Muscle of arm (tissue), 14 donors: ENCODE data around the gene FAM53B. TPM values are rescaled to one million over a fixed set of nuclear protein-coding genes. Genes with fewer than 3 reads are reported as not detected.
"Not testable (repeated sequence)": the region's sequence is repeated elsewhere in the genome, so short reads cannot be mapped to it uniquely, and the experiment has no call there.

Source experiments
- DNase-seq: peaks from one replicate; pipeline ENCODE4 v3.0.0-alpha.2; 2013
- long read RNA-seq, 11 donors: transcript quantifications; one replicate each; lab custom pipeline, GENCODE V29; 2026
- polyA plus RNA-seq, 12 donors: library from polyadenylated mRNA; unstranded; fragments of 120-200 nt; gene quantifications; one replicate each; pipeline ENCODE4 v1.2.1, GENCODE V29; 2013; ENCODE audit not compliant: insufficient read length in 12 of 12

The FAM53B gene, protein sequence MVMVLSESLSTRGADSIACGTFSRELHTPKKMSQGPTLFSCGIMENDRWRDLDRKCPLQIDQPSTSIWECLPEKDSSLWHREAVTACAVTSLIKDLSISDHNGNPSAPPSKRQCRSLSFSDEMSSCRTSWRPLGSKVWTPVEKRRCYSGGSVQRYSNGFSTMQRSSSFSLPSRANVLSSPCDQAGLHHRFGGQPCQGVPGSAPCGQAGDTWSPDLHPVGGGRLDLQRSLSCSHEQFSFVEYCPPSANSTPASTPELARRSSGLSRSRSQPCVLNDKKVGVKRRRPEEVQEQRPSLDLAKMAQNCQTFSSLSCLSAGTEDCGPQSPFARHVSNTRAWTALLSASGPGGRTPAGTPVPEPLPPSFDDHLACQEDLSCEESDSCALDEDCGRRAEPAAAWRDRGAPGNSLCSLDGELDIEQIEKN
- 10 to 100 TPM in 11 of 12 donors, not detected in 1; 18.3 to 30.3 (median 21.7) TPM for polyA plus RNA-seq
- long read RNA-seq, donor 1, full-length matches to known transcripts: 2 of 12 reads
- long read RNA-seq, donor 1, partial matches to known transcripts: 10 of 12 reads
- long read RNA-seq, donor 1, other reads (novel, unspliced or antisense): 0 of 12 reads
- long read RNA-seq, donor 2, full-length matches to known transcripts: 1 of 1 reads
- long read RNA-seq, donor 2, partial matches to known transcripts: 0 of 1 reads
- long read RNA-seq, donor 2, other reads (novel, unspliced or antisense): 0 of 1 reads
- long read RNA-seq, donor 3, full-length matches to known transcripts: 2 of 2 reads
- long read RNA-seq, donor 3, partial matches to known transcripts: 0 of 2 reads
- long read RNA-seq, donor 3, other reads (novel, unspliced or antisense): 0 of 2 reads
- long read RNA-seq, donor 4, full-length matches to known transcripts: 1 of 1 reads
- long read RNA-seq, donor 4, partial matches to known transcripts: 0 of 1 reads
- long read RNA-seq, donor 4, other reads (novel, unspliced or antisense): 0 of 1 reads
- long read RNA-seq, donor 5: 0 reads
- long read RNA-seq, donor 6, full-length matches to known transcripts: 1 of 1 reads
- long read RNA-seq, donor 6, partial matches to known transcripts: 0 of 1 reads
- long read RNA-seq, donor 6, other reads (novel, unspliced or antisense): 0 of 1 reads
- long read RNA-seq, donor 7: 0 reads
- long read RNA-seq, donor 8, full-length matches to known transcripts: 5 of 5 reads
- long read RNA-seq, donor 8, partial matches to known transcripts: 0 of 5 reads
- long read RNA-seq, donor 8, other reads (novel, unspliced or antisense): 0 of 5 reads
- long read RNA-seq, donor 9, full-length matches to known transcripts: 2 of 2 reads
- long read RNA-seq, donor 9, partial matches to known transcripts: 0 of 2 reads
- long read RNA-seq, donor 9, other reads (novel, unspliced or antisense): 0 of 2 reads
- long read RNA-seq, donor 10, full-length matches to known transcripts: 4 of 4 reads
- long read RNA-seq, donor 10, partial matches to known transcripts: 0 of 4 reads
- long read RNA-seq, donor 10, other reads (novel, unspliced or antisense): 0 of 4 reads
- long read RNA-seq, donor 11, full-length matches to known transcripts: 3 of 3 reads
- long read RNA-seq, donor 11, partial matches to known transcripts: 0 of 3 reads
- long read RNA-seq, donor 11, other reads (novel, unspliced or antisense): 0 of 3 reads

DNA sequence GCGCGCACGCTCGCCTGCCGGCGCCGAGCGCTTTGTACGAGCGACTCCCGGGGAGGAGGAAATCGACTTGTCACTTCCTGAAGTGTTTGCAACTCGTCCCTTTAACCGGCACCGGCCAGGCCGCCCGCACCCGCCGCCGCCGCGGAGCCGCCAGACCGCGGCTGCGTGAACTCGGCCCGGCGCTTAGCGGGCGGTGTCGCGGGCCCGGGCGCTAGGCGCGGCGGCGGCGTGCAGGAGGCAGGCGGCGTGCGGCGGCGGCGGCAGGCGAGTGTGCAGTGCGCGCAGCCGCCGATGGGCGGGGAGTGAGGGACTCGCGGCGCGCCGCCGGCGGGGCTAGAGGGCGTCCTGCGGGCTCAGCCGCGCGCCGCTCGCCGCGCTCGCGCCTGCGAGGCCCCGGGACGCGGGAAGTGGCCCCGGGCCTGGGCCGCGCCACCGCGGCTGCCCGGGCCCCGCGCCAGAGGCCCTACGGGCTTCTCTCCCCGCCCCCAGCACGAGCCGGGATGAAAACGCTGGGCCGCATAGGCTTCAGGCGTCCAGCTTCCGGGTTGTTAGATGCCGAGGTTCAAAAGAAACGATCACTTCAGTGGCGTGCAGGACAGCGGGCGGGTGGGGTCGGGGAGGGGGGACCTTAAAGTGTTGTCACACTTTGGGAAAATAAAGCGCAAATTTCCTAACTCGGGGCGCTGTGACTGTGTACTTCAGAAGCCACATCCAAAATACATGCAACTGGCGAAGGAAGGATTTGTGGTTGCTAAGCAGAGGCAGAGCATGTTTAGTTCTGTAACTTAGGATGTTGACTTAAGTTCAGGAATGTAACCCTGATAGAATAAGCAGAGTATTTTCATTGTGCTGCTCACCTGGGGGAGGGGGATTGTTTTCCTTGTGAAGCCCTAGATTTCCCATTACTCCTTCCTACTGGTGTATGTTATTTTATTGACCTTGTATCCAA, at the start of gene FAM53B:
TSS of gene FAM53B (minus strand) at position 277 of the 949 bp plus-strand sequence. CDS start 37,665 bp downstream, outside the sequence.
- no peak for DNase-seq

DNA sequence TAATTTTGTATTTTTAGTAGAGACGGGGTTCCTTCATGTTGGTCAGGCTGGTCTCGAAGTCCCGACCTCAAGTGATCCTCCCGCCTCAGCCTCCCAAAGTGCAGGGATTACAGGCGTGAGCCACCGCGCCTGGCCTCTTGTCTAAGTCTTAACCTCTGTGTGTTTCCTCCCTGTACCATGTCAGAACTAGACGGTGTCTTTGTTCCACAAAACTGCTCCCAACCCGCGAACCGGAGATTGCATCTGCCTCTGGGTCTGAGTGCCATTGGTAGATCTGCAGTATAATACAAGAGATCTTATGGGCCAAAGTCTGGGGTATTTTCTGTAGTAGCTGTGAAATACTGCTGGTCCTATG, 48.8 kb upstream of the FAM53B start:
- DNase-seq: no peak

DNA sequence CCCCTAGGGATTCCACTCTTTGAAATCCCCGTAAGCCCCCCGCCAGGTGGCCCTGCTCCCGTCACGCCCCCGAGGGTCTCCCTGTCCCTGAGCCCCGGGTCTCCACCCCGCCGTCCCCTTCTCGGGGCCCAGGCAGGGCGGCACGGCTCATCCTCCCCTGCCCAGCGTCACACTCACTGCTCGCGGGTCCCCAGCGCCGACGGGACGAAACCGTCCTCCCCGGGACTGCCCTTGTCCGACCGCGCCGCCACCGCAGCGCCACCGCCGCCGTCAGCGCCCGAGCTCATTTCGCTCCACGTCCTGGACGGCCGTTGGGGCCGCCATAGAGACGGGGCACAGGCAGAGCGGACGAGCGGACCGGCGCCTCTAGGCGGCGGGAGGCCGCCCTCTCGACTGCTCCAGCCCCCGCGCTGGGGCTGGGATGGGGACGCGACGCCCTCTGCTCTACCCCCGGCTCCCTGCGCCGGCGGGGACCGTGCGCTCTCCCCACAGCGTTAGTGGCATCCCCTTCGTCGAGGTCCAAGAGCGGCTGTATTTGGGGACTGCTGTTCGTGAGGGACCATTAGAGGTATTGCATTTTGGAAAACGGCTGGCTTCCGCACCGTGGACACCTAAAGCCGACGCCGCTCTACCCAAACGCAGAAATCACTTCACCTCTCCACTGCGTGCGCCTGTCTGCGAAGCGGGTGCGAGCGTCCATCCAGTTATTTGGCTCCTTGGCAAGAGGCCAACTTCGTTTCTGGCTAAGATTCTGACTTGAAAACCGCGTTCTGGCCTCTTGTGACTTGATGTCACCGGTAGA, 47.6 kb upstream of the FAM53B start, which contains the start of gene EEF1AKMT2:
TSS of gene EEF1AKMT2 (minus strand) at position 341 of the 802 bp plus-strand sequence. CDS start at position 287, 54 bp downstream.
- peak; percentile 92 for DNase-seq

DNA sequence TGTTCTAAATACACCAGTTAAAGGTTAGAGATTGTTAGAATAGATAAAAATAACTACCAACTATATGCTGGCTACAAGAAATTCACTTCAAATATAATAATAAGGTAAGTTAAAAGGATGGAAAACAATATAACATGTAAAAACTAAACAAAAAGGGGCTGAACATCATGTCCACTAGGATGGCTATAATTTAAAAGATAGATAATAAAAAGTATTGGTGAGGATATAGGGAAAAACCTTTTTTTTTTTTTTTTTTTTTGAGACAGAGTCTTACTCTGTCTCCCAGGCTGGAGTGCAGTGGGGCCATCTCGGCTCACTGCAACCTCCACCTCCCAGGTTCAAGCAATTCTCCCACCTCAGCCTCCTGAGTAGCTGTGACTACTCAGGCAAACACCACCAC, 38.7 kb upstream of the FAM53B start:
- not testable (repeated sequence) for DNase-seq

DNA sequence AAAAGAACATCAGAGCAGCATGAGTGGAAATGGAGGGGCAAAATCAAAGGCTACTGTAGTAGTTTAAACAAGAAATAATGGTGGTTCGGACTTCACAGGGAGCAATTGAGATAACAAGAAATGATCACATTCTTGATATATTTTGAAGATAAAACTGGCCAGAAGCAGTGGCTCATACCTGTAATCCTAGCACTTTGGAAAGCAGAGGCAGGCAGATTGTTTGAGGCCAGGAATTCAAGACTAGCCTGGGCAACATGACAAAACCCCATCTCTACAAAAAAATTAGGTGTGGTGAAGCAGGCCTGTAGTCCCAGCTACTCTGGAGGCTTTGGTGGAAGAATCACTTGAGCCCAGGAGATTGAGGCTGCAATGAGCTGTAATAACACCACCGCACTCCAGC, 24.6 kb upstream of the FAM53B start:
- DNase-seq: no peak

DNA sequence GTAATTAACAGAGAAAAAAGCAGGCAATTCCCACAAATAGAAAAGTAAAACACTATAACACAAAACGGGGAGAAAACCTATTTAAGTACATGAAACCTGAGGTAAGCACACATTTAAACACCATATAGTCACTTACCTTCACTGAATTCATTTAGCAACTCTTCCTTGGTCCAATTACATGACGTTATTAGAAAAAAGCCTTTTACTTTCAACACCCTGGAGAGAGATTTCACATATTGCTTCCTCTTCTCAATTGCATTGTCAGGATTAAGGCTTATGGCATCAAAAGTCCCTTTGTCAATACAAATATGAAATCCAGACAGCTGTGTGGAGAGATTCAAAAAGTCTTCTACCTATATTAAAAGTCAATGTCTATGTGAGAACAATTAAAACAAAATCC, 21.1 kb upstream of the FAM53B start:
- no peak for DNase-seq

DNA sequence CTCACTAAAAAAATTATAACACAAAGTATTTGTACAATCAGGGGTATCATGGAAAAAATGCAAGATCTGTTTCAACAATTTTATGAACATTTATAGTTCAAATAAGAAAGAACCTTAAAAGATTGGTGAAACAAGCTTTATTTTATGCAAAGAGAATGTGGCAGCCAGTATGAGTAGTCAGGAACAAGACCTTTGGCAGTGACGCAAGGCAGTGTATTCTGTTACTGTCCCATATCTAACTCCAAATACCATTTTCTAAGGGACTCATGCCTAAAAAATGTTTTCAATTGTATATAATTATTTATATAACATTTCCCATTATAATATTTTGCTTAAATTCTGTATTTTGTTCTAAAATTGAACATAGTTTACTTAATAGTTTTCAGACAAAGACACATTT, 19.1 kb upstream of the FAM53B start:
- no peak for DNase-seq

DNA sequence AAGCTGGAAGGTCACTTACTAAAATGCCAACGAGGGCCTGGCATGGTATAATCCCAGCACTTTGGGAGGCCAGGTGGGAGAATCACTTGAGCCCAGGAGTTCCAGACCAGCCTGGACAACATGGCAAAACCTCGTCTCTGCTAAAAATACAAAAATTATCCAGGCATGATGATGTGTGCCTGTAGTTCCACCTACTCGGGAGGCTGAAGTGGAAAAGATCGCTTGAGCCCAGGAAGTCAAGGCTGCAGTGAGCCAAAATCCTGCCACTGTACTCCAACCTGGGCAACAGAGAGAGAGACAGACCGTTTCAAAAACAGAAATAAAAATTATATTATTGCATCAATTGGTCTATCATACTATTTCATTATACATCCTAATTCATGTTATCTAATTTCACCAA, 18.1 kb upstream of the FAM53B start:
- DNase-seq: no peak

DNA sequence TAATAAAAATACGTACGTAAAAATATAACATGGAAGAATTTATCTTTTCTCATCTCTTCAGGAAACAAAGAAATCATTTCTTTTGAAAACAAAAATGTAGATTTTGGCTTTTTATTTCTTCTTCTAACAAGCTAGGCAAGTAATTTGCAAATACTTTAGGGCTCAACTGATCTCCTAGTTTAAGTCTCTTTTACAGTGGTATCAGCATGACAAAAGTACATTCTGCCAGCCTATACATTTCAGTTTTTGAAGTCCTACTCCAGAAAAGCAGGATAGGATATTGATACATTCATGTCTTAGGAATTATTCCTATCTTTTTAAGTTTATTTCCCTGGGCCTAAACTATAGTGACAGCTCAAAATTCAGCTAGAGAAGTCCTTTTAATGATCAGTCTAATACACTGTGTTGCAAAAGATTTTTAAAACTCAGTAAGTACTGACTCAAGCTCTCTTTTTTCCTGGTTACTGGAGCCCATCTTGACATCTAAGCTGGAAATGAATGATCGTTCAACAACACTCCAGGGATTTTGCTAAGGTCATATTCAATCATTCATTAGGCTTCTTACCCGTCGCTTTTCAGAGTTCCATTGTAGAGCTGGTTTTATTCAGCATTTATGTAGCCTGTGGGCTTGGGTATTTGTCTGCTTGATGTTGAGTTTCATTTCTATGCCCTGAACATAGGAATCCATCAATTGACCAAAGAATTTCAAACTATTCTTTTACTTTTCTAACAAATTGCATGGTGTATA, 12.2 kb upstream of the FAM53B start:
- no peak for DNase-seq

DNA sequence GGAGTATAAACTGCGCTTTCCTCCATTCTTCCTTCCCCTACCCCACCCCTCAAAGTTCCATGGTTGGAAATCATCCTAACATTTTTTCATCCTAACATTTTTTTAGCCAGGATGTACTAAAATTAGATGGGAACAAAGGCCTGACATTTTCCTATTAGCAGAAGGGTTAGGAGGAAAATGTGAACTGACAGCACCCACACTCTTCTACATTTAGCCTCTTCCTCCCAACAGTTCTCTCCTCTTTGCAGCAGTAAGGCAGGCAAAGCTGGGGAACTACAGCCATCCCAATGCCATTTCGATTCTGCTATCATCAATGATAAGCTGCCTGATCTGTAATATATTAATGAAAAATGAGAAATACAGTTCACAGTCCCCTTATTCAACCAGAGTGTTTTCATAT, 11.4 kb upstream of the FAM53B start:
- DNase-seq: no peak

DNA sequence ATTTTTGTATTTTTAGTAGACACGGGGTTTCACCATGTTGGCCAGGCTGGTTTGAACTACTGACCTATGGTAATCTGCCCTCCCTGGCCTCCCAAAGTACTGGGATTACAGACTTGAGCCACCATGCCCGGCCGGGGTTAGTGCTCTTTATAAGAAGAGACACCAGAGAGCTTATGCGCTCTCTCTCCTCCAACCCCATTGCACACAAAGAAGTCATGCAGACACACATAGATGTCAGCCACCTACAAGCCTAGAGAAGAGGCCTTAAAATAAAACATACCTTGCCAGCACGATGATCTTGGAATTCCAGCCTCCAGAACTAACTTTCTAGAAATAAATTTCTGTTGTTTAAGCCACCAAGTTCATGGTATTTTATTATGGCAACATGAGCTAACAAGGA, 10.0 kb upstream of the FAM53B start:
- DNase-seq: no peak

DNA sequence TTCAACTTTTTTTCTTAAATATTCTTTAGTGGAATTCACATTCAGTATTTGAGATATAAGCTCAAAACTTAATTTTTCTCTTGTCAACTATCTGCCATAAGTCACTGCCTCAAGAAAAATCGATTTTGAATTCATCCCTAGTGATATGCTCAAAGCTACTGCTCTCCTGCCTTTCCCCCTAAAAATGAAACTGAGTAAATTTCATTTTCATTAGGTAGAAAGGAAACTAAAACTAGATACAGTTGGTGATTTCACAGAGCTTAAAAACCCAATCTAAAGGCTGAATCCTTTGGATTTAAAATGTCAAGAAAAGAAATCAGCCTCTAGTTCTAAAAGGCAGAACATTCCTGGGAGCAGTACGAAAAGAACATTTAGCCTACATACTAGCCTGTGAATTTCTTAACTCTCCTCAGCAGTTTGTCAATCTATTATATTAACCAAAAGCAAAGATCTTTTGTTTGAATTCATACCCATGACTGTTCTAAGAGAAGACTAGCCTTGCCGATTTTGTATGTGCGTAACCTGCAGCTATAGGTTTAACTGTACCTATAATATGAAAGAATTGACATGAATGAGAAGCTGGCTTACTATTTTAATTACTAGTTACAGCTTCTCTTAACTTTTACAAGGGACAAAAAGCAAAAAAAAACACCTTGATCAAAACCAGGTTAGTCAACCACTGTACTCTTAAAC, 4.9 kb upstream of the FAM53B start:
- no peak for DNase-seq

DNA sequence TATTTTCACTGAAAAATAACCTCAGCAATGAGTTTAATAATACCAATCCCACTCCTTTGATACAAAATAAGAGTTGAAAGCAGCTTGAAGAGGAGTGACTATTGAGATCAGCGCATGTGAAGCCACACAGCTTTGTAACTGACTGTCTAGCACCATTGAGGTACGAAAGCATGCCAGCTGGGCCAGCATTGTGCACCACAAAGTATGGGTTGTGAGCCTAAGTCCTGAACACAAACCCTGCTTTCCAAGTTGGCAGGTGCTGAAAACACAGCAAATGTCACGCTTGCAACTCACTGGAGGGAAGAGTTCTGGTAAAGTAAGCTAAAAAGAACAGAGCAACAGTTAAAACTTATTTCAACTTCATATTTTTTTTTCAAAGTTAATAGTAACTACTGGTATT, 4.0 kb upstream of the FAM53B start:
- no peak for DNase-seq

DNA sequence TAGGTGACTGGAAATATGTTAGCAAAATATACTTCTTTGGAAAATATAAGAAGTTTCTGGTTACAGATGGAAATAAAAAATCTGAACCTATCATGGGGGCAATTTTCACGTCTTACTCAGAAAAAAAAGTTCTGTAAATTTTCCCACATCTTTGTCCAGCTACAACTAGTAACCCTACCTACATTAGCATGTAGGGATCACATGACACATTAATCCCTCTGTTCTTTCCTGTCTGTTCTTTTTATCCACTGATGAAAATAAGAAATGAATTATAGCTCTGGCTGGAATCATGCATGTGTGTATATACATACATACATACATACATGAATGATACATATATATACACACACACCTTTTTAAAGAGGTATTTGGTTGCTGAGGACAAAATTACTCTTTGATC, 3.6 kb upstream of the FAM53B start:
- no peak for DNase-seq

DNA sequence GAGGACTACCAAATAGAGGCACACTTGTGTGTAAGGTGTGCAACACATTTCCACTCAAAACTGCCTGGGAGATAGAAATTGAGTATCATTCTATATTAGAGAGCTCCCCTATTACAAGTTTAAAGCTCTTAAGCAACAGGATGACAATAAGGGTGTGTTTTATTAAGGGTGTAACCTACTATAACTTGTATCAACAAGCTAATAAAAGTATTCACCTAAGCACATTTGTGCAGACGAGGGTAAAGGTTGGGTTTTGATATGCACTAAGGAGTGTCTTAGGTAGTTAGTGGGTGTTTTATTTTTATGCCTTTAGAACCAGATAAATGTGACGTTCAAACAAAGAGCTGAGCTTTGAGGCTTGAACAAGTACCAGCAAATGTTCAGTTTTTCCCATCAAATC, 2.8 kb upstream of the FAM53B start:
- DNase-seq: no peak

DNA sequence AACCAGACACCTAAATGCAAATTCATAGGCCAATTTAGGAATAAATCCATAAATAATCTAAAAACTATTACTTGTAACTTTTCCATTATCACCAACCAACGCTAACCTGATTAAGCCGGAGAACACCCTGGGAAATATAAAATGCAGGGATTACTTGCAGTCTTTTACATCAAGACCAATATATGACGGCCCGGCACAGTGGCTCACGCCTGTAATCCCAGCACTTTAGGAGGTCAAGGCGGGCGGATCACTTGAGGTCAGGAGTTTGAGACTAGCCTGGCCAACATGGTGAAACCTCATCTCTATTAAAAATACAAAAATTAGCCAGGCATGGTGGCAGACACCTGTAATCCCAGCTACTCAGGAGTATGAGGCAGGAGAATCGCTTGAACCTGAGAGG, 2.3 kb upstream of the FAM53B start:
- DNase-seq: not testable (repeated sequence)

DNA sequence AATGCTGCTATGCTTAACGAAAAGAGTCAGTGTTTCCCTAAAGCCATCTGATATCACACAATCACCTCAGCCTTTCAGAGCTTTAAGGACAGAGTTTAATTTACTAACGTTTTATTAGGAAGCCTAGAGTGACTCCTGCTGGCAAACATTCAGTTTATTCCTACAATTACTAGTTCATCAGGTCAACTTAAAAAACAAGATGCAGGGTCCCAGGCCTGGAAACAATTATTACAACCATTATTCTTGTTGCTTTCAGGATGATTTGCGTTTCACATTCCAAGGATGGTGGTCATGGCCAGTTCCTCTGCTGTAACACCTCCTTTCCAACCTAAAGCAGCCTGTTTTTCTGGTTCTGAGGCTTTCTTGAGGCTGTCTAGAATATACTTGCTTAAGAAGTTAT, 1.5 kb upstream of the FAM53B start:
- no peak for DNase-seq

DNA sequence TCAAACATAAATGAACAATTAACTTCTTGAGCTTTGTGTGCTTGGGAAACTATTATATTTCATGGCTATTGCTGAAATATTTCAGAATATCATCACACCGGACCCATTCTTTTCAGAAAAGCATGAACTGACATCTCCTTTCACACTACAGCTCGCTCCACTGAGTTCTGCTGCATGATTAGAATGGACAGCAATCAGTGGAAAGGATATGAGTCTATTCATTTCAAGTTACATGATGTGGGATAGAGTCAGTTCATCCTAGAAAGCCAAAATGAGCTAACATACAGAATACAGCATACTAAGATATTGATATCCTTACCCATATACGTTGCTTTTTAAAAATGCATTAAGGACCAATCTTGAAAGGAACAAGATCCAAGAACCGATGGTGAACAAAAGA, 1.1 kb upstream of the FAM53B start:
- DNase-seq: no peak
